HUDEP-2 (cell line): ENCODE results near the gene NOC2L.

Experiments
- DNase-seq, 76 experiments: peaks; one replicate each; lab custom pipeline; 2025; ENCODE audit not compliant: unreplicated experiment in 76 of 76; lab: John Stamatoyannopoulos, UW

The NOC2L gene

DNA sequence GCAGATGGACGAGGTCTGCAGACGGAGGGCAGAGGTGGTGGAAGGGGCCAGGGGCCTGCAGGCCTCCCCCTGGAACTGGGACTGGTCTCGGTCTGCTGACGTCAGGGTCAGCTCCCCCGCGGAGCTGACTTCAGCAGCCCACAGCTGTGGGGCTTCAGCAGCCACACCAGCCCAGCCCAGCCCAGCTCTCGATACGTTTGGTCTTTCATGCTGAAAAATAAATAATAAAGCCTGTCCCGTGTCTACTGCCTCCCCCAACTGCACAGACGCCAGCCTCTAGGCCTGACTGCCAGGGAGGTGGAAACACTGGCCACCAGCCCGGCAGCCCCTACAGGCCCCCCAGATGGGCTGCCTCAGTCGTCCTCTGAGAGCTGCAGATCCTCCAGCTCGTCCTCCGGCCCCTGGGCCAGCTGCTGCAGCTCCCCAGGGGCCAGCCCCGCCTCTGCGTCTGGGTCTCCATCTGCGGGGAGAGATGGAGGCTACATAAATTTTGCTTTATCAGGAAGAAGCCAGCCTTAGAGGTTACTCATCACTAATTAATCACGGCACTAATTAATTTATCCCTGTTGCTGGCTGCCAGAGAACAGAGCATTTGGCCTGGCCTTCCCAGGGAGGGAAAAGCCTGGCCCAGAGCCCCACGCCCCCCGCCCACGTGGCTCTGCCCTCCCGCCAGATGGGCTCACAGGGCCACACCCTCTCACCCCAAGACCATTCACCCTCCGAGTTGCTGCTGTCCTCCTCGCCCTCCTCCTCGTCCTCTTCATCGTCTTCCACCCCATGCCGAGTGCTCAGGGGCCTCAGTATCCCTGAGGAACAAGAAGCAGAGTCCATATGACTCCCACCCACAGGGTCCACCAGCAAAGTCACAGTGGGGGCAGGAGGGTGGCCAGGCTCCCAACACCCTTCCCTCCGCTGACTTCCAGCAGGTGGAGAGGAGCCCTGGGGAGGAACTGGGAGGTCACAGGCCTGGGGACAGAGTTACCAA lies 14.4 kb downstream of the NOC2L start:
- no peak for DNase-seq

DNA sequence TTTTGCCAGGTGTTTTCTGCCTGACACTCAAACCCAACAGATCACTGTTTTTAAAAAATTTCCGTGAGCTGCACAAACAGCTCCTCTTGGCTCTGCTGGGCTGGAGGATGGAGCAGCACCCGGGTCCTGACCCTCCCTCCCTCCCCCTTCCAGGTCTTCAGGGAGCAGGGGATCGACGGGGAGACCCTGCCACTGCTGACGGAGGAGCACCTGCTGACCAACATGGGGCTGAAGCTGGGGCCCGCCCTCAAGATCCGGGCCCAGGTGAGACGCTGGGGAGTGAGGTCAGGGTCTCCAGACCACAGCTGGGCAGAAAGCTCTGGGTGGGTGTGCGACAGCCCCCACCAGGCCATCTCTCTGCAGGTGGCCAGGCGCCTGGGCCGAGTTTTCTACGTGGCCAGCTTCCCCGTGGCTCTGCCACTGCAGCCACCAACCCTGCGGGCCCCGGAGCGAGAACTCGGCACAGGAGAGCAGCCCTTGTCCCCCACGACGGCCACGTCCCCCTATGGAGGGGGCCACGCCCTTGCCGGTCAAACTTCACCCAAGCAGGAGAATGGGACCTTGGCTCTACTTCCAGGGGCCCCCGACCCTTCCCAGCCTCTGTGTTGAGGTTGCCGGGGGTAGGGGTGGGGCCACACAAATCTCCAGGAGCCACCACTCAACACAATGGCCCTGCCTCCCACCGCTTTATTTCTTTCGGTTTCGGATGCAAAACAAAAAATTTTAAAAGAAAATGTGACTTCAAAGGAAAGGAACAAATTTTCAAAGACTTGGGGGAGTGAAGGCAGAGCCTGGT lies 15.3 kb downstream of the NOC2L start:
- DNase-seq = no peak

DNA sequence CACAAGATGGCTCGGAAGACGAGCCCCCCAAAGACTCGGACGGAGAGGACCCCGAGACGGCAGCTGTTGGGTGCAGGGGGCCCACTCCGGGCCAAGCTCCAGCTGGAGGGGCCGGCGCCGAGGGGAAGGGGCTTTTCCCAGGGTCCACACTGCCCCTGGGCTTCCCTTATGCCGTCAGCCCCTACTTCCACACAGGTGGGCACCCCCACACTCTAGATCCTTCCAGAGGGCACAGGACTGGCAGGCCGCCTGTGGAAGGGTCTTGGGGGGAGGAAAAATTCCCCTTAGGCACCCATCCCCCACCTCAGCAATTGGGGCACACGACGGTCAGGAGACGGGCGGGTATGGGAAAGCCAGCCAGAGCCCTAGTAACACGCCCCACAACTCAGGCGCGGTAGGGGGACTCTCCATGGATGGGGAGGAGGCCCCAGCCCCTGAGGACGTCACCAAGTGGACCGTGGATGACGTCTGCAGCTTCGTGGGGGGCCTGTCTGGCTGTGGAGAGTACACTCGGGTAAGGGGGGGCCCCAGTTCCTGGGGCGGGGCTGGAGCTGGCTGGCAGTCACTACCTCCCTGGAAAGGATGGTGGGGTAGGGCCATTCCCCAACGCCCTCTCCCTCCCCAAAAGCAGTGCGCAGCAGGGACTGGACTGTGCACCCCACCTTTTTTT lies 16.1 kb downstream of the NOC2L start:
- no peak for DNase-seq

DNA sequence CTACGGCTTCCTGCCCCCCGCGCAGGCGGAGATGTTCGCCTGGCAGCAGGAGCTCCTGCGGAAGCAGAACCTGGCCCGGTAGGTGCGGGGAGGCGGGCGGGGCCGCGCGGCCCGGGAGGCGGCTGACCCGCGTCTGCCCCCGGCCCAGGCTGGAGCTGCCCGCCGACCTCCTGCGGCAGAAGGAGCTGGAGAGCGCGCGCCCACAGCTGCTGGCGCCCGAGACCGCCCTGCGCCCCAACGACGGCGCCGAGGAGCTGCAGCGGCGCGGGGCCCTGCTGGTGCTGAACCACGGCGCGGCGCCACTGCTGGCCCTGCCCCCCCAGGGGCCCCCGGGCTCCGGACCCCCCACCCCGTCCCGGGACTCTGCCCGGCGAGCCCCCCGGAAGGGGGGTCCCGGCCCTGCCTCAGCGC lies 16.6 kb downstream of the NOC2L start:
- DNase-seq = no peak

DNA sequence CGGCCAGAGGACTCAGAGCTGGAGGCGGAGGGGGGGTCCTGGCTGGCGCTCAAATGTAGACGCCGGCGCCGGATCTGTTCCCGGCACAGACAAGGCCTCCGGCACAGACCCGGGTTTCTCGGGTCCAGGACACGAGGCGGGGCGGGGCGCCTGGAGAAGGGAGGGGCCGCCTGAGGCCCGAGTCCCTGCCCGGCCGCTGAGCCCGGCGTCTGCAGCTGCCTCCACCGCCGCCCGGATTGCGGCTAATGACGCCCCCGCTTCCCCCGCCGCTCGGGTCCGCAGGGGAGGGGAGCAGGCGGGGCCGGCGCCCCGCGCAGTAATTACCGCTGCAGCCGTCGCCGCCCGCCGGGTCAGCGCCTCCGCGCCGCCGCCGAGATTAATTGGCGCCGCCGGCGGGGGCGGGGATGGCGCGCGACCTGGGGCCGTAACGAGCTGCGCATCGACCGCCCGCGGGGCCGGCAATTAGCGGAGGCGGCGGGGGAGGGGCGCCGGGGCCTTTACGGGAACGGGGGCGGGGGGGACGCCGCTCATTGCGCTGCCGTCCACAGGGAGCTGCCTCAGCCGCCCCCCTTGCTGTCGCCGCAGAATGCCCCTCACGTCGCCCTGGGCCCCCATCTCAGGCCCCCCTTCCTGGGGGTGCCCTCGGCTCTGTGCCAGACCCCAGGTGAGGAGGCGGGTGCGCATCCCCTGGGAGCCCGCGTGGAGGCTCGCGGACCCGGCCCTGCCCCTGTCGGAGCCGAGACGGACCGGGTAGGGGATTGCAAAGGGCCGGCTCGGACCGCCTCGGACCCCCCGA lies 17.3 kb downstream of the NOC2L start:
- DNase-seq = peak in 47 of 76 experiments; percentile 8 to 70 (median 36)

DNA sequence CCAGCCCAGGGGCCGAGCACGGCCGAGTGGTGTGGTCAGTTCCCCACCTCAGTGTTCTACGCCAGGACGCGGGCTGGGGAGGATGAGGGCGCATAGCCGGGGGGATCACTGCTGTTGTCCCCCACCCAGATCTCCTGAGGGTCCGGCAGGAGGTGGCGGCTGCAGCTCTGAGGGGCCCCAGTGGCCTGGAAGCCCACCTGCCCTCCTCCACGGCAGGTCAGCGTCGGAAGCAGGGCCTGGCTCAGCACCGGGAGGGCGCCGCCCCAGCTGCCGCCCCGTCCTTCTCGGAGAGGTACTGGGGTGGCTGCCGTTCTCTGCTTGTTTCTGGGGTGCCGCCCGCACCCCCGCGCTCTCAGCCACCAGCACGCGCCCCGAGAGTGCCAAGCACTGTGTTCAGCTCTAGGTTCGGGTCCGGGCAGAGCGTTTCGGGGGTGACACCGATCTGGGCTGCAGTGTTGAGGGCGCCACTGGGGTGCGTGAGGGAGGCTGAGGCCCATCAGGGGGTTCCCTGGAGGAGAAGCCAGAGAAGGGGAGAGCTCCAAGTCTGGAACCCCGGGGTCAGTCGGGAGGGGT lies 18.0 kb downstream of the NOC2L start:
- DNase-seq = no peak

DNA sequence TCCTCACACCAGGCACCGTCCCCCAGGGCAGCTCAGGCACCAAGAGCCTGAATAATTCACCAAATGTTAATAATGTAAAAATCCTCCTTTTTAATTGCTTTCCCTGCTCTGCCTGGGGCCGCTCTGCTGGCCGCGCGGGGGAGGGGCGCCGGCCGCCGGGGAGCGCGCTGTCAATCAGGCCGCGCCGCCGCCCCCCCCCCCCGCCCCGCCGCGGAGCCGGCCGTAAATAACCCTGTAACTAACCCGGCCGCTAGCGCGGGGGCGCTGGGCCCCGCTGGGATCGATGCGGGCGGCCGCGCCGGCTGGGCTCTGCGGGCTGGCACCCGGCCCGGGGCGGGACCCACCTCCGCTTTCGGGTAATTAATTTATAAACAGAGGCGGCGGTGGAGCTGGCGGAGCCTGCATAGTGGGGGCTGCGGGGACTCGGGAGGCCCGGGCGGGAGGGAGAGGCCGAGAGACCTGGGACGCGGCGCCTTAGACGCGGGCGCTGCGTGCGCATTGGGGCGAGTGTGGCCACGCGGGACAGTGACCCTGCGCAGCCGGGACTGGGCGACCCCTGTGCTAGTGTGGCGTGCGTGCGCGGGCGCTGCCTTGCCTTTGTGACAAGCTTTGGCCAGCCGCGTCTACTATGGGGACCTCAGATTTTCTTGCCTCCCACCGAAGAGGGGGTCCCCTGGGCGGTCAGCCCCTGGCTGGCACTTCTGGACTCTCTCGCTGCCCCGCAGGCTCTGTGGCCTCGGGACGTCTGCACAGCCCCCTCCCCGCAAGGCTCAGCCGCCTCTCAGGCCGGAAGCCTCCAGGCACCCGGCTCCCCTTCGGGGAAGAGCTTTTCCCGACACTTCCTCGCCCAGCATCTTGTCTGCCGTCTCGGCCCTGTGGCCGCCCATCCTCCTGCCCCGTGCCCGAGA lies 18.7 kb downstream of the NOC2L start:
- peak in 56 of 76 experiments; percentile 4 to 84 (median 45) for DNase-seq

DNA sequence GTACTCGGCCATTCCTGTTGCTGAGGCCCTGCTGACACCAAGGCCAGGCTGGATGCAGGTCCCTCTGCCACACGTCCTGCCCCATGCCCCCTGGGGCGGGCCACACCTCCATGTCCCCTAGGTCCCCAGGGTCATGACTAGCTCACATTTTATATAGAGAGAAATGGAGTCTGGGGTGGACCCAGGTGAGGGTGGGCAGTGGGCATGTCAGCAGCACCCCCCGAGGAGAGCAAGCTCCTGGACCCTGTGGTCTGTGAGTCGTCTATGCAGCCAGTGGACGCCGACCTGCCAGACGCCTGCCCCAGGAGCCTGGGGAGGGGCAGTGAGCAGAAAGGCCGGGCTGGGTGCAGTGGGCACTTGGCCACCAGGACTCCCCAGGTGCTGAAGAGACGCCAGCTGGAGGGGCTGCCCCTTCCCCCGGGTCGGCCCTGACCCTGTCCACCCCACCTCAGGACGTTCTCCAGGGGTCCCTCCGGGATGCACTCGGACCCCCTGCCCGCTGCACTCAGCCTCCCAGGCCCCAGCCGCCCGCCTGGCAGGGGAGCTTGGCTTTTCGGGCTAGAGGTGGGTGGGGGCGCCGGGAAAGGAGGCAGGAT lies 19.4 kb downstream of the NOC2L start:
- DNase-seq = no peak

DNA sequence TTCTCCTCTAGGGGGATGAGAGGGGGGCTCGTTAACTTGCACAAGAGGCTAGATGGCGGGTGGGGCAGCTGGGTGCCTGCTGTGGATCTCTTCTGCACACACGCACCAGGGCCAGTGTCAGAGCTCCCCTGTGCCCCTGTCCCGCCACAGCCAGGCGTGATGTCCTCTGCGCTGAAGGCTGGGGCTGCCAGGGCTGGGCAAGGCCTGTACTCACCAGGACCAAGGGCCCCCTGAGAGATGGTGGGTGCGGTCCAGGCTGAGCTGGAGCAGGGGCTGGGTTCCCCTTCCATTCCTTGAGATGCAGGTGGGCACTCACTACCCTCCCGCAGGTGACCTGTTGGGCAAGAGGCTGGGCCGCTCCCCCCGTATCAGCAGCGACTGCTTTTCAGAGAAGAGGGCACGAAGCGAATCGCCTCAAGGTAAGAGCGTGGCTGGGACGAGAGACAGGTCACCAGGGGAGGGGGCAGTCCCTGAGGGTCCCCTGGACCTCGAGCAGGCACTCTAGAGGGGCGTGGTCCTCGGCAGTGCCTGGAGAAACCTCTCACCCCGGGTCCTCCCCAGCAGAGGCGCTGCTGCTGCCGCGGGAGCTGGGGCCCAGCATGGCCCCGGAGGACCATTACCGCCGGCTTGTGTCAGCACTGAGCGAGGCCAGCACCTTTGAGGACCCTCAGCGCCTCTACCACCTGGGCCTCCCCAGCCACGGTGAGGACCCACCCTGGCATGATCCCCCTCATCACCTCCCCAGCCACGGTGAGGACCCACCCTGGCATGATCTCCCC lies 20.2 kb downstream of the NOC2L start:
- DNase-seq = no peak

DNA sequence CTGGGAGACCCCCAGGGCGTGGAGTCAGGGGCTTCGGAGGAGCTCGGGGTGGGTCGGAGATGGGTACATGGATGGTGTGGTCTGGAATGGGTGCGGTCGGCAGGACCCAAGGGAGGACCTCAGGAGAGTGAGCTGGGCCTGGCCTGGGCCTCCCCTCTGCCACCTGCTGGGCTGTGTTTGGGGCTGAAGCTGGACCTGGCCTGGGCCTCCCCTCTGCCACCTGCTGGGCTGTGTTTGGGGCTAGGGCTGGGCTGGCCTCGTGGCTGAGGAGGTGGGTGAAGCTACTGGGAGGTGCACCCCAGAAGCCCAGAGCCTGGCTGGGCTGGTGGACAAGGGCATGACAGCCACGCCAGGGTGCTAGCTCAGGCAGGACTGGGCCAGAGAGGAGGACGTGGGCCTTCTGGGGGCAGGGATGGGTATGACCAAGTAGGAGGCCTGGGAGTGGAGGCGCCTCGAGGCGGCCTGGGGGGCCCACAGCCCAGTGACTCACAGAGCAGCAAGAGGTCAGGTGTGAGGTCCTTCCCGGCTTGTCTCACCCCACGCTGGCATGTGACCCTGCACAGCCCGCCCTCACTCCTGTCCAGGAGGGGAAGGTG lies 20.9 kb downstream of the NOC2L start:
- DNase-seq = peak in 51 of 76 experiments; percentile 8 to 68 (median 47)

DNA sequence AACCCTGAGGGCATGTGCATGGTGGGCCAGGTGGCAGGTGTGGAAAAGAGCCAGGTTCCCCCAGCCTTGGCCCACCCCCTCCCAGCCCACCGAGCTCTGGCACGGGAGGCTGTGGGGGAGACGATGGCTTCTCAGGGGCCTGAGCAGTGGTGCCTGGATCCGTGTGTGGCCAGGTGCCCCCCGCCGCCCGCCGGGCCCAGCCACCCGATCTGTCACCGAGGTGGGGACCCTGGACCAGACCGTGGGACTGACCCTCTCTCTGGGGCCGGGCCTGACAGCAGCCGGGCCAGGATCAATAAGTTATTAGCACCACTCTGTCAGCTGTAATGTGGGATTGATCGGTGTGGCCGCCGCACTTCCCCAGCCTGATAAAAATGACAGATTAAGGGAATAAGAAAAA lies 21.5 kb downstream of the NOC2L start:
- DNase-seq = no peak

DNA sequence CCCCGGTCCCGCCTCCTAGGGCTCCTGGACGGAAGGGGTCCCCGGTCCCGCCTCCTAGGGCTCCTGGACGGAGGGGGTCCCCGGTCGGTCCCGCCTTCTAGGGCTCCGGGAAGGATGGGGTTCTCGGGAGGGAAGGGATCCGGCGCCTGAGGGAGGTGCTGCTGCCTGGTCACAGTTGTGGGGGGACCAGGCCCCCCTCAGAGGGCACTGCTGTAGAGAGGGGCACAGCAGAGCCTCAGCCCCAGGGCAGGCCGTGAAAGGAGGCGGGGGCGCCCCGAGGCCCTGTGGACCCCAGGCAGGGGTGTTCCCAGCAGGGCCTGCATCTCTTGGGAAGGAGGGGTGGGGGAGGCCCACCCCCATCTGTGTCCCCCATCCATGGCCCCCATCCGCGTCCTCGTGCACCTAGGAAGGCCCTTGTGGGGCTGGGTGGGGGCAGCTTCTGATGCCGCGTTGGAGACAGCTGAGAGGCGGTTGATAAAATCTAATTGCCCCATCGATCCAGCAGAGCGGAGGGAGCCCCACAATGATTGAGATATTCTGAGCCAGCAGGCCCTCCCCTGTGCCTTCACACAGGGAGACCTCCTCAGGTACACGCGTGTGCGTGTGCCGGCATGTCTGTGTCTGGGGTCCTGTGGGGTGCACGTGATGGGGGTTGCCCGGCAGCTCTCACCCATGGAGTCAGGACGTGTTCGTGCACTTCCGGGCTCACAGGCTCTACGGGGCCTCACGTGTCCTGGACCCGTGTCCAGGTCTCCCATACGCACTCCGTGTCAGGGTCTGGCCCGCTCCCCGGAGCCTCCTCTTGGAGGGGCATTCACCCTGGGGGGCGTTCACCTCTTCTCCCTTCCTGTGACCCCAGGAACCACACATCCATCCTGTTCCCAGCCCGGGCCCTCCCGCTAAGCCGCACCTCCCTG lies 22.4 kb downstream of the NOC2L start:
- no peak for DNase-seq

DNA sequence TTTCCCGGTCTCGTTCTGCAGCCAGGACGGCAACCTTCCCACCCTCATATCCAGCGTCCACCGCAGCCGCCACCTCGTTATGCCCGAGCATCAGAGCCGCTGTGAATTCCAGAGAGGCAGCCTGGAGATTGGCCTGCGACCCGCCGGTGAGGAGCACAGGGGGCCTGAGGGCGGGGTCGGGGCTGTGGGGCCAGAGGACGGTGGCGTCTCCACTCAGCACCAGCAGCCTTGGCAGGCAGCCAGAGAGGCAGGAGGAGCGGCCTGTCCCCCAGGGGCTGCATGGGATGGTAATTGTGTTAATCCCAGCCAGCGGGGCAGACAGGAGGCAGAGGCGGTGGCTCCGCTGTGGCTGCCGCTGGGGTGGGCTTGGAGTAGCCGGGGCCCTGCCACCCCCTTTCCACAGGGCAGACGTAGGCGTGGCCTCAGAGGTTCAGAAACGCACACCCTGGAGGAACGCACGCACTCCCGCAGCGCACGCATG lies 23.3 kb downstream of the NOC2L start:
- no peak for DNase-seq

DNA sequence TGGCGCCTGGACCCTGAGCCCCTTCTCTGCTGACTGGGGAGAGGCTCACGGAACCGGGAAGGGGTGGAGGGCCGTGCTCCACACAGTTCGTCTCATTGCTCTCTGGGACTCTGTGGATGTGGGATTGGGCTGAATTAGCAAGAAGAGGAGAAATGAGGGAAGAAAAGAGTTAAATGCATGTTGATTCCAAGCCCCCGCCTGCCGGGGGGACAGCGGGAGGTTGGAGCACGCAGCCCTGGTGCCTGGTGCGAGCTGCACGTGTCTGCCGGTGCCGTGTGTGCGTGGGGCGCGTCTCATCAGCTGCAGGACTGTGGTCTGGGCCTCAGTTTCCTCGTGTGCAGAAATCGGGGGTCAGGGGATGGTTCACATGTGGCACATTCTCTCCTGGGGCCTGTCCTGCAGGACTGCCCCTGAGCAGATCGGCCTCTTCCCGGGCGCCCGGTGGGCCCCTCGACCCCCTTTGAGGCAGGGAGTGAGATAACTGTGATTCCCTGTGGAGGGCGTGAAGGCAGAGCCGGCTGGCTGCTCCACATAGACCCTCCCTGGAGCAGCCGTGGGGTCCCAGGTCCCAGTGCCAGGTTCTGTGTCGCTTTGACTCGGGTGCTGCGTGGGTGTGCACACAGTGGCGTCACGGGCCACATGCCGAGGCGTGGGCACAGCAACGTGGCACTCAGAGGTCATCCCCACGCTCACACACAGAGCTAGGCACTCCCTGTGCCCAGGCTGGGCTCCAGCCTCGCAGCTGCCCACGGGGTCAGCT lies 23.9 kb downstream of the NOC2L start:
- DNase-seq = no peak

DNA sequence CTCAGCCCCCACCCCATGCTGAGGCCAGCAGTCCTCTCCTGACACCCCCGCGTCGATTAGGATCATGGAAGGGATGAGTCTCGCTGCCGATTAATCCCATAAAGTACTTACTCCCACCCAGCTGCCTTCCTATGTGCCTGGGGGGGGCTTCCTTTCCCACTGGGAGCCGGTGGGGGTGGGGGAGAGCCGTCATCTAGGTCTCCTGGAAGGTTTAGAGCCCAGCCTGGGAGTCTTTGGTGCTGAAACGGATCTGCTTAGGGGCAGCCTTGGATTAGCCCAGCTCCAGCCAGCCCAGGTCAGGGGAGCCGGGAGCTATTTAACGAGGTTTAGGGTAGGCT lies 25.5 kb downstream of the NOC2L start:
- no peak for DNase-seq
